ENCODE results near the gene OR6J1. TPM values are rescaled to one million over a fixed set of nuclear protein-coding genes. Genes with fewer than 3 reads are reported as not detected.
"Not testable (repeated sequence)": the region's sequence is repeated elsewhere in the genome, so short reads cannot be mapped to it uniquely, and the experiment has no call there.

Gene OR6J1
- total RNA-seq: not detected in 2 replicates

DNA sequence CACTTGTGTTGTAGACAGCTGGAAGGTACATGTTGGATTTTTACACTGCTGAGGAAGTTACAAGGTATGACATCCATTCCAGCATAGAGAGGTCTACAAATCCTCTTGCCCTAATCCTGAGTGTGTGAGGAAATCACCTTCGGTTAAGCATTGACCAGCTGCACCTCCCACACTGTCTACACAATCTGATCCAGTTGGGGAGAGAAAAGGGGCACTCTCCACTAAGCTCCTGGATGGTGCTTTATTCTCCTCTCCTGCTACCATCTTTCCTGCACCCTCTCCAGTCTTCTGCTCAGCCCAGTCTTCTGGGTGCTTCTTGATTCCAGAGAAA lies at the start of gene OR6J1:
Gene OR6J1, minus strand, starts transcription at position 48 of the 331 bp plus-strand sequence. CDS start 9,541 bp downstream, outside the sequence.
- intact Hi-C loops (cut with micrococcal nuclease): no loop called here

DNA sequence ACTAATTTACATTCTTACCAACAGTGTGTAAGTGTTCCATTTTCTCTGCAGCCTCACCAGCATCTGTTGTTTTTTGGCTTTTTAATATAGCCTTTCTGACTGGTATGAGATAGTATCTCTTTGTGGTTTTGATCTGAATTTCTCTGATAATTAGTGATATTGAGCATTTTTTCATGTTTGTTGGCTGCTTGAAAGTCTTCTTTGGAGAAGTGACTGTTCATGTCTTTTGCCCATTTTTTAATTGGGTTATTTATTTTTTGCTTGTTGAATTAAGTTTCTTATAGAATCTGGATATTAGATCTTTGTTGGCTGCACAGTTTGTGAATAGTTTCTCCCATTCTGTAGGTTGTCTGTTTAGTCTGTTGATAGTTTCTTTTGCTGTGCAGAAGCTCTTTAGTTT lies 48.0 kb upstream of the OR6J1 start:
- intact Hi-C loops (cut with micrococcal nuclease): no loop called here

DNA sequence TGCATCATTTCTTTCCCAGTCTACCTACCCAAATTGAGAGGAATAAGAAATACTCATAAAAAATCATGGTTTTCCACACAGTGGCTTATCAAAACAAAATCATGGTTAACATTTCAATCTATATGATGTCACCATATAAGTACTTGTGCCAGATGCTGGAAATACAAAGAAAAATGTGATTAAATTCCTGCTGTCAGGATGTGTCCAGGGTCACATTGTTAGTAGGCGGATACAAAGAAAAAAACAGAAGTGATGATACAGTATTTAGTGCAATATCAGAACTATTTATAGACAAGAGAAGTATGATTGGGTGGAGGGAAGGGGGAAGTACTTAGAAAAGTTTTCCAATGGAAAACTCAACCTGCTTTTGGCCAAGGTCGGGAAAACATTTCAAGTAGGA lies 47.0 kb upstream of the OR6J1 start:
- intact Hi-C loops (cut with micrococcal nuclease): no loop called here

DNA sequence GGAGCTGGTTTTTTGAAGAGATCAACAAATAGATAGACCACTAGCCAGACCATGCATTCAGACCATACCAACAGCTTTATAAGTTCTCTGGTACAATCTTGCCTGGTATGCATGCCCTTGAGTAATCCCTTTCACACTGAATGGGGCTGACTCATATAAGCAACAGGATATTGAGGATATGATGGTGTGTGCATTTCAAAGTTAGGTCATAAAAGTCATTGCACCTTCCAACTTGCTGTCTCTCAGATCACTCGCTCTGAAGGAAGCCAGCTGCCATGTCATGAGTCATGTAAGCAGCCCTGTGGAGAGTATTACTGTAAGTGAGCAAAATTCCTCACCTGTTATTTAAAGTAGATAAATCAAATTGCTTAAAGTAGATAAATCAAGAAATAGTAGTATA lies 45.0 kb upstream of the OR6J1 start:
- intact Hi-C loops (cut with micrococcal nuclease): no loop called here

DNA sequence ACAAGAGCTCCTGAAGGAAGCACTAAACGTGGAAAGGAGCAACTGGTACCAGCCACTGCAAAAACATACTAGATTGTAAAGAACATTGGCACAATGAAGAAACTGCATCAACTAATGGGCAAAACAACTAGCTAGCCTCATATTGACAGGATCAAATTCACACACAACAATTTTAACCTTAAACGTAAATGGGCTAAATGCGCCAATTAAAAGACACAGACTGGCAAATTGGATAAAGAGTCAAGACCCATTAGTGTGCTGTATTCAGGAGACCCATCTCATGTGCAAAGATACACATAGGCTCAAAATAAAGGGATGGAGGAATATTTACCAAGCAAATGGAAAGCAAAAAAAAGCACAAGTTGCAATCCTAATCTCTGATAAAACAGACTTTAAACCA lies 43.8 kb upstream of the OR6J1 start:
- intact Hi-C loops (cut with micrococcal nuclease): not testable (repeated sequence)

DNA sequence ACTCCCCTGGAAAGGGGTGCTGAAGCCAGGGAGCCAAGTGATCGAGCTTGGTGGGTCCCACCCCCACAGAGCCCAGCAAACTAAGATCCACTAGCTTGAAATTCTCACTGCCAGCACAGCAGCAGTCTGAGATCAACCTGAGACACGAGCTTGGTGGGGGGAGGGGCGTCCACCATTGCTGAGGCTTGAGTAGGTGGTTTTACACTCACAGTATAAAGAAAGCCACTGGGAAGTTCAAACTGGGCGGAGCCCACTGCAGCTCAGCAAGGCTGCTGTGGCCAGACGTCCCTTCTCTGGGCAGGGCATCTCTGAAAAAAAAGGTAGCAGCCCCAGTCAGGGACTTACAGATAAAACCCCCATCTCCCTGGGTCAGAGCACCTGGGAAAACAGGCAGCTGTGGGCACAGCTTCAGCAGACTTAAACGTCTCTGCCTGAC lies 42.0 kb upstream of the OR6J1 start:
- intact Hi-C loops (cut with micrococcal nuclease): not testable (repeated sequence)

DNA sequence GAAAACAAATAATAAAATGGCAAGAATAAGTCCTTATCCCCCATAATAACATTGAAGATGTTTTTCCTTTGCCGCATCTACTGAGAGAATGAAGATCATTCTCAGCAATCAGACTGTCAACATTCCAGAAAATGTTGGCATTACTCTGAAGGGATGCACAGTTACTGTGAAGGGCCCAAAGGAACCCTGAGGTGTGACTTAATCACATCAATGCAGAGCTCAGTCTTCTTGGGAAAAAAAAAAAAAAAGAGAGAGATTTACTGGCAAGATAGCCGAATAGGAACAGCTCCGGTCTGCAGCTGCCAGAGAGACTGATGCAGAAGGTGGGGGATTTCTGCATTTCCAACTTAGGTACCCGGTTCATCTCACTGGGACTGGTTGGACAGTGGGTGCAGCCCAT lies 41.3 kb upstream of the OR6J1 start:
- intact Hi-C loops (cut with micrococcal nuclease): no loop called here

DNA sequence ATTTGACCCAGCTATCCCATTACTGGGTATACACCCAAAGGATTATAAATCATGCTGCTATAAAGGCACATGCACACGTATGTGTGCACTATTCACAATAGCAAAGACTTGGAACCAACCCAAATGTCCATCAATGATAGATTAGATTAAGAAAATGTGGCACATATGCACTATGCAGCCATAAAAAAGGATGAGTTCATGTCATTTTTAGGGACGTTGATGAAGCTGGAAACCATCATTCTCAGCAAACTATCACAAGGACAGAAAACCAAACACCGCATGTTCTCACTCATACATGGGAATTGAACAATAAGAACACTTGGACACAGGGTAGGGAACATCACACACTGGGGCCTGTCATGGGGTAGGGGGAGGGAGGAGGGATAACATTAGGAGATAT lies 39.3 kb upstream of the OR6J1 start:
- intact Hi-C loops (cut with micrococcal nuclease): not testable (repeated sequence)

DNA sequence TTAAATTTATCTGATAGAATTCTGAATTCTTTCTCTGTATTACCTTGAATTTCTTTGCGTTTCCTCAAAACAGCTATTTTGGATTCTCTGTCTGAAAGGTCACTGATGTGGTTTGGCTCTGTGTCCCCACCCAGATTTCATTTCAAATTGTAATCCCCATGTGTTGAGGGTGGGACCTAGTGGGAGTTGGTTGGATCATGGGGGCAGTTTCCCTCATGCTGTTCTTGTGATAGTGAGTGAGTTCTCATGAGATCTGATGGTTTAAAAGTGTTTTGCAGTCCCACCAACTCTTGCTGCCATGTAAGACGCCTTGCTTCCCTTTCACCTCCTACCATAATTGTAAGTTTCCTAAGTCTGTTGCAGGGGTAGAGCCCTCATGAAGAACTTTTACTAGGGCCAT lies 34.1 kb upstream of the OR6J1 start:
- intact Hi-C loops (cut with micrococcal nuclease): no loop called here

DNA sequence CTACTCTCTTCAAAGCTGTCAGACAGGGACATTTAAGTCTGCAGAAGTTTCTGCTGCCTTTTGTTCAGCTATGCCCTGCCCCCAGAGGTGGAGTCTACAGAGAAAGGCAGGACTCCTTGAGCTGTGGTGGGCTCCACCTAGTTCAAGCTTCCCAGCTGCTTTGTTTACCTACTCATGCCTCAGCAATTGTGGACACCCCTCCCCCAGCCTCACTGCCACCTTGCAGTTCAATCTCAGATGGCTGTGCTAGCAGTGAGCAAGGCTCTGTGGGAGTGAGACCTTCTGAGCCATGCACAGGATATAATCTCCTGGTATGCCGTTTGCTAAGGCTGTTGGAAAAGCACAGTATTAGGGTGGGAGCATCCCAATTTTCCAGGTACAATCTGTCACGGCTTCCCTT lies 33.4 kb upstream of the OR6J1 start:
- intact Hi-C loops (cut with micrococcal nuclease): not testable (repeated sequence)

DNA sequence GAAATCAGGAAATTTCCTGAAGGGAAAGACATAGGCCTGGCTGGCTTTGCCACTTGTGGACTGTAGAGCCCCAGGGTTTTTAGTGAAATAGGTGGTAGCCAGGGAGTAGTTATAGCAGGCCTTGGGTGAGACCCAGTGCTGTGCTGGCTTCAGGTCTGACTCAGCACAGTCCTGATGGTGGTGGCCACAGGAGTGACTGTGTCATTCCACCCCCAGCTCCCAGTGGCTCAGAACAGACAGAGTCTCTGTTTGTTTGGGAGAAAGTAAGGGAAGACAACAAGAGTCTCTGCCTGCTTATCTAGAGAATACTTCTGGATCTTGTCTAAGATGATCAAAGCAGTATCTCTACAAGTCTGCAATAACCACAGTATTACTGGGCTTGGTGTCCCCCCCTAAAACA lies 27.5 kb upstream of the OR6J1 start:
- intact Hi-C loops (cut with micrococcal nuclease): no loop called here

DNA sequence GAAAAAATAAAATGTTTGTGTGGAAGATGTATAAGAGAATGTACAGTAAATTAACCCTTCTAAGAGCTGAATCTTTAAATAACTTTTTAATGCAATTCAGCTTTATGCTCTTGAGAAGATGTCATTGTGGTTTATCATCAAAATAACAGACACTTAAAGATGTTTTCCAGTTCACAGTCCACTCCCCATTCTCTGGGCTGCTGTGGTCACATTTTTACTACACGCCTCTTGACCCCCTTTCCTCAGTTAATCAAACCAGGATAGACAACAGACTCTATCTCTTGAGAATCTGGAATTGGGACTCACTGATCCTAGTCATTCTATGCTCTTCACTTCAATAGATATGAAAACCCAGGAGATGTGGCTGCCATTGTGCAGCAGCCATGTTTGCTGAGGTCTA lies 24.7 kb upstream of the OR6J1 start:
- intact Hi-C loops (cut with micrococcal nuclease): no loop called here

DNA sequence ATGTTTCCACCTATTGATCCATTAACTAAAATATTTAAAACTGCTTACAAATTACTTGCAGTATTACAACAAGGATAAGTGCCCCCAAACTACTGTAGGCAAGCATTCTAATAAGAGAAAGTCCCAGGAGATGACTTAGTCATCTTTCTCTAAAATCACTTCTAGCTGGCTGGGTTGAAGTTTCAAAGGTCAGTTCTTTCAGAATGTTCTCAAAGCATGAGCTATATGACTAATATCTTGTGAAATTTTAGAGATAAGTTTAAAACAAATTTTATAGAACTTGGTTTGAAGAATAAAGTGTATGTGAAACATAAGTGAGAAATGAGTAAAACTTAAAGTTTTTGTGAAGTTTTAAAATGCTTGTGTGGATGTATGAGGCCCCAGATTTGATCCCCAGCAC lies 24.3 kb upstream of the OR6J1 start:
- intact Hi-C loops (cut with micrococcal nuclease): no loop called here

DNA sequence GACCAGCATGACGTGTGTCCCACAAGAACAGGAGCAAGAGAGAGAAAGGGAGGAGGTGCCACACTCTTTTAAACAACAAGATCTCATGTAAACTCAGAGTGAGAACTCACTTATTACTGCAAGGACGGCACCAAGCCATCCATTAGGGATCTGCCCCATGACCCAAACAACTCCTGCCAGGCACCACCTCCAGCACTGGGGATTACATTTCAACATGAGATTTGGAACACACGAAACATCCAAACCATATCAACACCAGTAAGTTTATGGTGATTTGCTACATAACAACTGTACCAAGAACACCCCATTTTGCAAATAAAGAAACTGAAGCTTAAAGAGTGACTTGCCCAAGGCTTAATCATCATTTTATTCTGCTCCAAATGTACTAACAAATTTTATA lies 23.7 kb upstream of the OR6J1 start:
- intact Hi-C loops (cut with micrococcal nuclease): no loop called here

DNA sequence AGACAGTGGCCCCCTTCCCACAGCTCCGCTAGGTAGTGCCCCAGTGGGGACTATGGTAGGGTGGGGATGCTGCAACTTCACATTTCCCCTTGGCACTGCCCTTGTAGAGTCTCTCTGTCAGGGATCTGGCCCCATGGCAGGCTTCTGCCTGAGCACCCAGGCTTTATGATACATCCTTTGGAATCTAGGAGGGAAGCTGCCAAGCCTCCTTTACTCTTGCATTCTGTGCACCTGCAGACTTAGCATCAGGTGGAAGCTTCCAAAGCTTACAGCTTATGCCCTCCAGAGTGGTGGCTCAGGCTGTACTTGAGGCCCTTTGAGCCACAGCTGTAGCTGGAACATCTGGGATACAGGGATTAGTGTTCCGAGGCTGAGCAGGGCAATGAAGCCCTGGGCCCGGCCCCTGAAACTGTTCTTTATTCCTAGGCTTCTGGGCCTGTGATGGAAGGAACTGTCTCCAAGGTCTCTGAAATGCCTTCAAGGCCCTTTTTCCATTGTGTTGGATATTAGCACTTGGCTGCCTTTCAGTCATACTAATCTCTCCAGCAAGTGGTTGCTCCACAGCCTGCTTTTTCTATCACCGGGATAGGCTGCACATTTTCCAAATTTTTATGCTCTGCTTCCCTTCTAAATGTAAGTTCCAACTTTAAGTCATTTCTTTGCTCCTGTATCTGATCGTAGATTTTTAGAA lies 22.2 kb upstream of the OR6J1 start:
- intact Hi-C loops (cut with micrococcal nuclease): no loop called here

DNA sequence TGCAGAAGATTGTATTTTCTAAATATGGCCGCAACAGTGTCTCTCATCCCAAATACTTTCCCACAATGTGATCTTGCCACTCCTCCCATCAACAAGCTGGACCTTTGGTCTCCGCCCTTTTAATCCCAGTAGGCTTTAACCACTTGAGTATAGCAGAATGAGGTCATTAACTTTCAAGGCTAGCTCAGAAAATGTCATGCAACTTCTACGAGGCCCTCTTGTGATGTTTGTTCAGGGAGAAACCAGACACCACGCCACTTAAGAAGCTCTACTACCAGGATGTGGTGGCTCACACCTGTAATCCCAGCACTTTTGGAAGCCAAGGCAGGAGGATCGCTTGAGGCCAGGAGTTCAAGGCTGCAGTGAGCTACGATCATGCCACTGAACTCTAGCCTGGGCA lies 20.1 kb upstream of the OR6J1 start:
- intact Hi-C loops (cut with micrococcal nuclease): no loop called here

DNA sequence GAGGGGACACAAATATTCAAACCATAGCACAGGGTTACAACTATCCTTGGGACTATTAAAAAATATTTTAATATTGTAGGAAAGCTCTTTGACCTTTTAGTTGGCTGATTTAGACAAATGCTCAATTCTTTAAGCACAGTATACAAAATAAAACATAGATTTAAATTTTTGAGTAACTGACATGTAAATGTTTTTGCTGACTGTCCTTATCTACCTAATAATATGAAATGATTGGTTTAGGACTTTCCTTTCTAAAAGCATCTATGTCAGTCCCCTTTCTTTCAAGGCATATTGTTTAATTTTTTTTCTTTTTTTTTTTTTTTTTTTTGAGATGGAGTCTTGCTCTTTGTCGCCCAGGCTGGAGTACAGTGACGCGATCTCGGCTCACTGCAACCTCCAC lies 16.5 kb upstream of the OR6J1 start:
- intact Hi-C loops (cut with micrococcal nuclease): no loop called here

DNA sequence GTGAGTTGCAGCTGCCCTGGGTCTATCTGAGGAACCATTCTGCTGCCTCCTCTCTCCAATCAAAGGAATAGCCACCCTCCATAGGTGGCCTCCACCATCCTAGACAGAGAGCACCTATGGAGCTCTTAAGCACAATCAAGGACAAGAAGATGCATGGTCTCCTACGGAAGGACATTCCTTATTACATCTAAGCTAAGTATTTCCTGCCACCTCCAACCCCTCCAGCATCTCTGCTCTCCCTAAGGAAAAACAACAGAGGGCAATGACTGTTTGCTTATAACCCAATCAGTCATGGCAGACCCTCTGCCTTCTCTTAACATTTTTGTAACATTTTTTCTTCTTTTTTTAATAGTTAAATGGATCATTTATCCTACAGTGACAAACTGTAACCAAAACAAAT lies 14.8 kb upstream of the OR6J1 start:
- intact Hi-C loops (cut with micrococcal nuclease): loop anchor here (1.0 to 10.0 kb wide), 2 partner anchors 194 to 744 kb away; no protein-coding TSS in a partner anchor

DNA sequence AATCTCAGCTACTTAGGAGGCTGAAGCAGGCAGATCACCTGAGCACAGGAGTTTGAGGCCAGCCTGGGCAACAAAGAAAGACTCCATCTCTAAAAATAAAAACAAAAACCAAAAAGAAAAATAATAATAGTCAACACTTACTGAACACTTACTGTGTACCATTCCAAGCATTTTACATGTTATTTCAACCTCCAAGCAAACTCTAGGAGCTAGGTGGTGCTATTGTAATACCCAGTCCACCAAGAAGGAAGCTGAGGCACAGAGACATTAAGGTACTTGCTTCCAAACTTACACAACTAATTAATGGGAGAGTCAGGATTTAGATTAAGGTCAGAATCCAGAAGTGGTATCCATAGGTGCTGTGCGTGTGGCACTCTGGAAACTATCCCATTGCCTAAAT lies 13.7 kb upstream of the OR6J1 start:
- intact Hi-C loops (cut with micrococcal nuclease): loop anchor here (1.0 to 10.0 kb wide), 2 partner anchors 195 to 743 kb away; no protein-coding TSS in a partner anchor

DNA sequence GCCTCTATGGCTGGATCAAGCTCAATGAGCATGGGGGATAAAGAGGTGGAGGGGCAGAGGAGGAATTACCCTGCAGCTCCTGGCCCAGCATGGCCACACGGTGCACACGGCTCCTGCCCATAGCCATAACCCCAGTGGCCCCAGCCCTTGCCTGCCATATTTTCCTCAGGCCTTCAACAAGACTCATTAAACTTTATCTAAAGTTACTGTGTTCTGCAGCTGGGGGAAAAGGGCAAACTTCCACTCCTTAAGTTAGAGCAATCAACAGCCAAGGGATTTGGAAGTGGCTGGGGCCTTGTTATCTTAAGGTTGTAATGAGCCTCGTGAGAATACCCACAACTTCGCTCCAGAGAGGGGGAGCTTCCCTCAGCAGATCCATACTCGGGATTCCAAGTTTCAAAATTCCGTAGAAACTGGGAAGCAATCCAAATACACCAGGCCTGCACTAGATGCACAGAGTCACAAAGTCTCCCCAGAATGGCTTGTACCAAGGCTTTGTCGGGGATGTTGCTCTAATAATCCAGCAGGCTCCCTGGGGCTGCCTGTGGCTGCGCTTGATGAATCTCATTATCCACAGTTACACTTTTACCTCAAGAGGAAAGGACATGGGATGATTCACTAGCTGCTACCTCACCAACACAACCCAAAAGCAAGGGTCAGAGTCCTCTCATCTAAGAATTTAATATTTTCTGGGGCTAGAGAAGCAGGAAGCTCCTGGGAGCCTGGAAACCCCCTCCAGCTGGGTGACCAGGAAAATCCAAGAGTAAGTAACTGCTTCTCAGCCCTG lies 13.0 kb upstream of the OR6J1 start:
- intact Hi-C loops (cut with micrococcal nuclease): loop anchor here (10.0 kb wide), 1 partner anchor 742 kb away; no protein-coding TSS in a partner anchor

DNA sequence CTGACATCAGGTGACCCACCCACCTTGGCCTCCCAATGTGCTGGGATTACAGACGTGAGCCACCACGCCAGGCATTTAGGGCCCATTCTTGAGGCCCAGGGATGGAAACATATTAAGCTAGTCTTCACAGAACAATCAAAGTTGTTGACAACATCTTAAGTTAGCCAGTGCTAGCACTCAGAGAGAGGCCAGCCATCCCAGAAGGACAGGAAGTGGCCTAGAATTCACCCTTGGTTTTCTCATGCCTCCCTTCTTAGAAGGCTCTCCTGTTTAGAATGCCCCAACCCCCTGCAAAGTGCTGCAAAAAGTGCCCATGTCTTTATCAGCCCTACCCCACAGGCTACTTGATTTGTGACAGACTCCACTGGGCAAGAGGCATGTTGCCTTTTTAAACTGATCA lies 12.1 kb upstream of the OR6J1 start:
- intact Hi-C loops (cut with micrococcal nuclease): loop anchor here (10.0 kb wide), 1 partner anchor 741 kb away; no protein-coding TSS in a partner anchor

DNA sequence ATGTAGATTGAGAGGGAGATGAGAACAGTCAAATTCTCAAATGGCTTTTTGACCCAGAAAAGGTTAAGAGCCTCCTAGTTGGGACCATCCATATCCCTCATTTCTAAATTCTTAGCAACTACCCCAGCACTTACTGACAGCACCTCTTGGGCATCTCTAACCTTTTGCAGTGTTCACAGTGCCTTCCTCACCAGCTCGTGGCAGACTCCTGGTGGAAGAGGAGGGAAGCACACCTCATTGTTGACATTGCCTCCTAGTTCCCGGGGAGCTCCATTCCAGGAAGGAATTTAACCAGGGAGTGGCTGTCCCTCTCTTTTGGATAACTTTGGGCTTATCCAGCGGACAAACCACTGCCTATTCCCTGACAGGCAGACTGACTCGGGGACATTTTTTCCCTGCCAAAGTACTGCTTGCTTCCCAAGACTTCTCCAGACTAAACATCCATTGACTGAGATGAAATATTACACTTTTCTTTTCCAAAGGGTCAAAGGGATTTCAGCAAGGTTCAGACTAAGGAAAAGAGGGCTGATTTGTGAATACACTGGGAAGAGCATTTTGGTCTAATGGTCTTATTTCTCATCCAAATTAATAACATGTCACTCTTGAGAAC lies 9.0 kb upstream of the OR6J1 start:
- intact Hi-C loops (cut with micrococcal nuclease): loop anchor here (1.0 to 10.0 kb wide), 6 partner anchors 55 to 738 kb away; partner anchors contain the start of genes ABHD4 and DAD1

All from T-helper 1 cell treated with Interleukin-12 subunit alpha and Interleukin-12 subunit beta and Interleukin-4 antibody, amounts not matched to agents 30 ng/mL and 1 ng/mL, for 36 hours (primary cell).